GM19035 (cell line): ENCODE results near the gene CSTPP1.
"Not testable (repeated sequence)": the region's sequence is repeated elsewhere in the genome, so short reads cannot be mapped to it uniquely, and the experiment has no call there.

Experiments used
- ATAC-seq: cut with Tn5 transposase; IDR thresholded peaks from one replicate; pipeline ENCODE4 v1.9.1; 2021; ENCODE audit not compliant: unreplicated experiment

The CSTPP1 gene

DNA sequence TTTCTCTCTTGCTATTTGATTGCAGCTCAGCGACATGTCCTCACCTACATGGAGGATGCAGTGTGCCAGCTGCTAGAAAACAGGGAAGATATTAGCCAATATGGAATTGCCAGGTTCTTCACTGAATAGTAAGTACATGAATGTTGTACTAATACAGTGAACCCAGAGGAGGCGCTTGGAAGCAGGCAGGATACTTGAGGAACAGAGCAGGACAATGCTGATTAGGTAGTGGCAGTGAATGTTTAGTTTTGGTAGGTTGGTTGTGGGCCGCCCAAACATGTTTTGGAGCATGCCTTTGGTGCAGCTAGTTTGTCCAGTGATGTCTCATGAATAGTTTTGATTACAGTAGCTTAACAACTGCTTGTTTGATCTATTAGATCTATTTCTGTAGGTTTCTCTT, 50.6 kb downstream of the CSTPP1 start:
- ATAC-seq, result no peak

- ATAC-seq, result not testable (repeated sequence)
Observed at GRCh38 chr11:46989810-46990487, 53.4 kb downstream of the CSTPP1 start.

- no peak for ATAC-seq
Observed at GRCh38 chr11:46991391-46991790, 54.8 kb downstream of the CSTPP1 start.

DNA sequence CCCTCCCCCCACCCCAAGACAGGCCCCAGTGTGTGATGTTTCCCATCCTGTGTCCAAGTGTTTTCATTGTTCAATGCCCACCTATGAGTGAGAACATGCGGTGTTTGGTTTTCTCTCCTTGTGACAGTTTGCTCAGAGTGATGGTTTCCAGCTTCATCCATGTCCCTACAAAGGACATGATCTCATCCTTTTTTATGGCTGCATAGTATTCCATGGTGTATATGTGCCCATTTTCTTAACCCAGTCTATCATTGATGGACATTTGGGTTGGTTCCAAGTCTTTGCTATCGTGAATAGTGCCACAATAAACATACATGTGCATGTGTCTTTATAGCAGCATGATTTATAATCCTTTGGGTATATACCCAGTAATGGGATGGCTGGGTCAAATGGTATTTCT, 55.8 kb downstream of the CSTPP1 start:
- not testable (repeated sequence) for ATAC-seq

DNA sequence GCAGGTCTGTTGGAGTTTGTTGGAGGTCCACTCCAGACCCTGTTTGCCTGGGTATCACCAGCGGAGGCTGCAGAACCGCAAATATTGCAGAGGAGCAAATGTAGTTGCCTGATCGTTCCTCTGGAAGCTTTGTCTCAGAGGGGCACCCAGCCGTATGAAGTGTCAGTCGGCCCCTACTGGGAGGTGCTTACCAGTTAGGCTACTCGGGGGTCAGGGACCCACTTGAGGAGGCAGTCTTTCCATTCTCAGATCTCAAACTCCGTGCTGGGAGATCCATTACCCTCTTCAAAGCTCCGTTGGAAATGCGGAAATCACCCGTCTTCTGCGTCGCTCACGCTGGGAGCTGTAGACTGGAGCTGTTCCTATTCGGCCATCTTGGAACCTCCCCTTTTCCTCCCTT, 61.2 kb downstream of the CSTPP1 start:
- not testable (repeated sequence) for ATAC-seq

- ATAC-seq, result no peak
Observed at GRCh38 chr11:46999217-46999616, 62.7 kb downstream of the CSTPP1 start.

DNA sequence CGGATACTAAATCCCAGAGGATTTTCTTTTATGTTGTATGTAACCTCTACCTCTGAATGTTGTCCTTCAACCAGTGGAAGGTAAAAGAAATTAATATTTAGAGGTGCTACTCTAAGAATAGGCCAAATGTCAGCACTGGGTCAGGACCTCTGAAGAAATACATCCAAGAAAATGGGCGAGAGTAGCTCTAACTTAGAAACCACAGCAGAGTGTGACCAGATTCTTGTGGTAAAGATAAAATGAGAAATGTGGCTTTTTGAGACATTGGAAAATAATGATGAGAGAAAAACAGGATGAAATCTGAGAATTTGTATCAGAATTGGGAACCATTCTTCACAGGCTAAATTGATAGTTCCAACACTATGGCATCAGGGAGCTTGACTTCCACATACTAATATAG, 63.5 kb downstream of the CSTPP1 start:
- ATAC-seq, result no peak

- ATAC-seq, result no peak
Observed at GRCh38 chr11:47001781-47002181, 65.2 kb downstream of the CSTPP1 start.

DNA sequence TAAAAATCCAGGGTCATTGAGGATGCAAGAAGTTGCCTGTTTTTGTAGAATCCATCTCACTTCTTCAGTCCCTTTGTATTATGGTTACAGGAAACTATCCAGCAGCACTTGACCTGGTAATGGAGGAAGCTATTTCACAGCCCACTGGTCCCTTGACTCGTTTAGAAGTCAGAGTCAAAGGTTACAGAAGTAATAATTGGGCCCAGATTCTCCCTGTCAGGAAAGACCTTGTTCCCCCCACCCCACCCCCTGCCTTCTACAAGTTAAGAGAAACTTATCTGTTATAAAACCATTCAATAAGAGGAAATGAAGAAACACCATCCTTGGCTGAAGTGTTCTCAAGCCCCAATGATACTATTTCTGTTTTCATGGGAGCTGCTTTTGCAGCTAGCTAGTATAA, 65.8 kb downstream of the CSTPP1 start:
- ATAC-seq, result no peak

DNA sequence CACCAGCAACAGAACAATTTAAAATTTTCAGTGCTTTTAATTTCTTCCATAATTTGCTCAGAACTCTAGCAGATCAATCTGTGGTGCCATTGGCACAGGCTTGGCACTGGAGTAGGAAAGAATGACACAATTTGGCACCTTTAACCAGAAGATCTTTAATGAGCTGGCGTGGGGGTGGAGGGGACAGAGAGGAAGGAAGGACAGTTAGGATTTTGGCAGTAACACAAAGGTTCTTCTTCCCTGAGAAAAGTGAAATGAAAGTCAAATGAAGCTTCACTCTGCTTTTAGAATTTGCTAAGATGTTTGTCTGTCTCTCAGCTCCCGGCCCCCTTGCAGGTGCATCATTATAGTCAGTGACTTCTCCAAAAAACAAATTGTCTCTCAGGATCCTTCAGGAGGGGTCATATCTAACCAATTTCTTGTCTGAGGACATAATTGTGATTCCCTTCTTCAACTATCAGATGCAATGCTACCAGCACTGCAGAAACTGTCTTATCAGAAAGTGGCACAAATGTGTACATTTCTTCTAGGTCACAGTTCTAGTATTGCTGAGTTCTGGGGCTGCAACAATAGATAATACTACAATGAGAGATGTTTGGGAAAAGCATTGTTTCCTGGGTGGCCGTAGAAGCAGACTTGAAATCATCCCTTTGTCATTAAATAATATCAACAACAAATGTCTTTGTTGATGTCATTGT, 66.8 kb downstream of the CSTPP1 start:
- ATAC-seq, result no peak

DNA sequence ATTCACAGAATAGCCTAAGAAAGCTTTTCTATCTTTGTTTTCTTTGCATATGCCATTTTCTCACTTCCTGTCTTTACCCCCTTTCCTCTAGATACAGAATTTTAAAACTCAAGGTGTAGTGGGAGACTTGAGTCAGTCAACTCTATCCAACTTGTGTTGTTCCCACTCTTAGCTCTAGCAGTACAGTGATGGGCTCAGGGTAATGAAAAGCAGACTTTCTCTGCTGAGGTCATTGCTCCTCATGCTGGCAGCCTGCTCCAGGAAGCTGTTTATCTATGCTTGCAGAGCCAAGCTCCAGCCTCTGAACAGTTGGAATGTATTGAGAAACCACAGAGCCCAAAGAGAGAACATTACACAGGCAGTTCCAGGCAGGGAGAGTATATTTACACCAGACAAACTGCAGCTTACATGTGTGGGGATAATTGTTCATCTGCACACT, 68.1 kb downstream of the CSTPP1 start:
- ATAC-seq, result no peak

- no peak for ATAC-seq
Observed at GRCh38 chr11:47005441-47005840, 68.9 kb downstream of the CSTPP1 start.

DNA sequence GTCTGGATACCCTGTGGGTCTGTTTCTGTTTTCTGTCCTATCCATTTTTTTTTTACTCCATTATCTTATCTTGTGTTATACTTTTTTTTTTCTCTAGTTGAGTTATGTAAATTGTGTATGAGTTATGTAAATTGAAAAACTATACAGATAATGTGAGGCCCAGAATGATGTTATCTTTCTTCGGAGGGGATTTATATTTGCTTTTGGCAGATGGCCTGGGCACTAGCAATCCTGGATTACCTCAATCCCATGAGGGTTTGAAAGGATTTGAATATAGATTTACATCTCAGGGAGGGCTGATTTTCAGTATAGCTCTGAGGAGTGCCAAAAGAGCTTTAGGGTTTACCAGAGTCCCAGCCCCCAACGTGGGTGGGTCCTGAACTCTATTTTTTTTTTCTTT, 71.0 kb downstream of the CSTPP1 start:
- ATAC-seq, result no peak

DNA sequence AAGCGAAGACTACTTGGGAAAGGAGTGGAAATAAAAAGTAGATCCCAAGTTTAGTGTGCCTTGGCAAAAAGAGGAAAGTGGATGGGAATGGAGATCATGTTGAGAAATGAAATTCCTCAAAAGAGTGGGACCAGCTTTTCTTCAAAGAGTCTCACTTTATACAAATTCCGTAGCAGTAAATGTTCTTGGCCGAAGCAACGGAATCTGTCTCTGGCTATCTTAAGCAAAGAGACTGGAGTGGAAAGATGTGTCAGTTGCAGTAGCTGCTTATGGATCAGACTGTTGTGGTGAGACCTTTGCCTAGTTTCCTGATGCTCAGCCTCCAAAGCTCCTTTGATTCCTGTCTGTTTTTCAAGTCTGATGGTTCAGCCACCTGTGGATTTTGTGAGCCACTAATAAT, 73.6 kb downstream of the CSTPP1 start:
- ATAC-seq, result no peak

GRCh38 chr11:47014097-47014496, 77.5 kb downstream of the CSTPP1 start:
- no peak for ATAC-seq

DNA sequence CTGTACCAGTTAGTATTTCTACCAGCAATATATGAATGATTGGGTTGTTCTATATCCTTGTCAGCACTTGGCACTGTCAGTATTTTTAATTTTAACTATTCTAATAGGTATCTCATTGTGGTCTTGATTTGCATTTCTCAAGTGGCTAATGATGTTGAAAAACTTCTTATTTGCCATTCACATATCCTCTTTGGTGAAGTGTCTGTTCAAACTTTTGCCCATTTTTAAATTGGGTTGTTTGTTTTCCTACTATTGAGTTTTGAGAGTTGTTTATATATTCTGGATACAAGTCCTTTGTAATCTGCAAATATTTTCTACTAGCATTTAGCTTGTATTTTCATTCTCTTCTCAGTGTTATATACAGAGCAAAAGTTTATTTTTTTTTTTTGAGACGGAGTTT, 82.1 kb downstream of the CSTPP1 start:
- ATAC-seq, result no peak

DNA sequence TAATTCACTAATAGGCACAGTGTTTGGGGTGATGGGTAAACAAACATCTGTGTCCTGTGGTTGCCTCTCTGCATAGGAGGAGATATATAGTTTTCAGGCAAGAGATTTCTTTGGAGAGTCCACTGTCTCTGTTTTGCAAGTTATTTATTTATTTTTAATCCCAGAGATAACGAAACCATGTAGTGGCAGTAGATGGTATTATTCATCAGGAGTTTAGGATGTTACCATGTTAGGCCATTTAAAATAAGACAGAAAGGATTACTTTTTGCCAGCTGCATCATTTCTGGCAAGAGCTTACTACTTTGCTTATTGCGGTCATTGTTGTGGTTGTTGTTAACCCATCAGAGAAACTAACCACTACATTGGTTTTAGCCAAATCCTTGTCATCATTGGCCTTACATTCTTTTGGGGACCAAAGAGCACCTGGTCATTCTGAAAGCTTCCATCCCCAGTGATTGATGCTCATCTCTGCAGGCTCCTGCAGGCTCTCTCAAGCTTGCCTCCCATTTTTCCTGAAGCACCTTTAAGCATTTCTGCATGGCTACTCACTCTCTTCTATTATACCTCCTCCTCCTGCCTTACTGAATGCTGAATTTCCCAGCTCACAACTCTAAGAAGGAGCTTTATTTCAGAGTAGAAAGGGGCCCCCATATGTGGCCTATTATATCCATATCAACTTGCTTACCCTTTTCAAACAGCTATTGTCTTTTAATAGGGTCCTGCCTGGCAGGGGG, 84.4 kb downstream of the CSTPP1 start:
- ATAC-seq, result peak; percentile 53

- ATAC-seq, result no peak
Observed at GRCh38 chr11:47021527-47021818, 84.9 kb downstream of the CSTPP1 start.

GRCh38 chr11:47021965-47022364, 85.4 kb downstream of the CSTPP1 start:
- ATAC-seq, result no peak

DNA sequence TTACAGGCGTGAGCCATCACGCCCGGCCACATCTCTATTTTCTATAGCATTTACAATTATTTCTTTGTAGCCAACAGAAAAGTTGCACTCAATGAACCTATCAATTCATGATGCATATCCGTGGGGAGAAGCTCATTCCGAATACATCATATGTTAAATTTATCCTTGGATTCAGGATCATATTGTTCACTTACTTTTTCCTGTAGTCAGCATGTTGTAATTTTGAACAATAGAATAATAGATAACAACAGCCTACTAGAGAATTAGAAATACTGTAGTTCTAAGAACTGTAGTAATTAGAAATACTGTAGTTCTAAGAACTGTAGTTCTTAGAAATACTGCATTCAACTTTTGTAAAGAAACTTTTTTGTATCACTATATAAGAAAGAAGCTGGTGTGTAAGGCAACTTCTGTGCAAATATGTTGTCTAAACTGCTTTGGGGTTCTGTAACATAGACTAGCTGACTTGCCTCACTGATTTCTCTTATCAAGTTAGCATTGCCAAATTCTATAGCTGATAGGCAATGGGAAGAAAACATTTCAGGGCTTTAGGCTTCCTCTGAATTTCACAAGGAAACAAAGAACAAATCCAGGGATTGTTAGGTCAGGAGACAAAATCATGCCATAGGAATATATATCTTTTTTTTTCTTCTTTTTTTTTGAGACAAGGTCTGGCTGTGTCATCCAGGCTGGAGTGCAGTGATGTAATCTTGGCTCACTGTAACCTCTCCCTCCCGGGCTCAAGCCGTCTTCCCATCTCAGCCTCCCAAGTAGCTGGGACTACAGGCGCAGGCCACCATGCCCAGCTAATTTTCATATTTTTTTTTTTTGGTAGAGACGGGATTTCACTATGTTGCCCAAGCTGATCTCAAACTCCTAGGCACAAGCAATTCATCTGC, 91.9 kb downstream of the CSTPP1 start:
- ATAC-seq, result no peak

- ATAC-seq, result no peak
Observed at GRCh38 chr11:47033439-47033838, 96.9 kb downstream of the CSTPP1 start.
